Nasal cavity respiratory epithelium epithelial cell of viscerocranial mucosa (primary cell): Measurements from ENCODE around the gene COL6A1. TPM values are rescaled to one million over a fixed set of nuclear protein-coding genes. Genes with fewer than 3 reads are reported as not detected.

Experiments used
- total RNA-seq: library from RNA; depleted of rRNA; stranded (reverse); fragments of >200 nt; gene quantifications from 2 replicates; pipeline ENCODE4 v1.2.3, GENCODE V29; 2014

Gene COL6A1
- total RNA-seq: 1.0 and 9.1 TPM in 2 replicates

GRCh38 chr21:45981151-45982091 lies at the start of gene COL6A1:
TSS of gene COL6A1 (plus strand) at chr21:45981770. CDS start at chr21:45981851, 81 bp downstream.

Other genes starting within 250 kb of the COL6A1 start
- 0.34 and 0.64 TPM in 2 replicates for gene COL6A2, start 116.3 kb downstream of the COL6A1 start, total RNA-seq
- gene FTCD, start 173.8 kb downstream of the COL6A1 start, total RNA-seq: 0.14 TPM in 1 of 2 replicates, not detected in the other
- 6.6 TPM in 1 of 2 replicates, not detected in the other for gene SPATC1L, start 202.7 kb downstream of the COL6A1 start, total RNA-seq
- 36.6 and 66.9 TPM in 2 replicates for gene LSS, start 247.0 kb downstream of the COL6A1 start, total RNA-seq